Activated T-cell treated with anti-CD3 and anti-CD28 coated beads, Interleukin-2, amount 50 U/mL, for 72 hours (primary cell): ENCODE measurements around the gene MDH1B. TPM values are rescaled to one million over a fixed set of nuclear protein-coding genes. Genes with fewer than 3 reads are reported as not detected.
"Not testable (repeated sequence)": the region's sequence is repeated elsewhere in the genome, so short reads cannot be mapped to it uniquely, and the experiment has no call there.

Experiments
- ATAC-seq, 2 donors: fragments of 150-1000 bp; cut with Tn5 transposase; replicated peaks in 1 of 2; 2 replicates each; pipeline ENCODE4 v1.10.0; 2021; ENCODE audit warnings: moderate library complexity in 2 of 2, mild to moderate bottlenecking in 1 of 2
- DNase-seq, 2 donors: peaks; one replicate each; pipeline ENCODE4 v3.0.0; 2021 to 2022; ENCODE audit warnings: mixed read lengths in 1 of 2
- H3K27ac Mint-ChIP-seq: one replicate; pipeline ENCODE4 v1.8.0; 2022; ENCODE audit warnings: mild to moderate bottlenecking, moderate library complexity, mixed read lengths
- H3K27me3 Mint-ChIP-seq: one replicate; pipeline ENCODE4 v1.8.0; 2022; ENCODE audit warnings: low read depth, mixed read lengths
- H3K36me3 Mint-ChIP-seq, 2 donors: one replicate each; pipeline ENCODE4 v1.8.0; 2022; ENCODE audit warnings: mixed read lengths in 2 of 2, mild to moderate bottlenecking in 1 of 2; ENCODE audit not compliant: insufficient read depth in 2 of 2
- H3K4me1 Mint-ChIP-seq: one replicate; pipeline ENCODE4 v1.8.0; 2022; ENCODE audit warnings: low read depth, mixed read lengths
- H3K4me3 Mint-ChIP-seq, 2 donors: one replicate each; pipeline ENCODE4 v1.8.0; 2022; ENCODE audit warnings: mild to moderate bottlenecking in 2 of 2, mixed read lengths in 2 of 2, moderate library complexity in 2 of 2
- H3K9me3 Mint-ChIP-seq, 2 donors: one replicate each; pipeline ENCODE4 v1.8.0; 2022; ENCODE audit warnings: mixed read lengths in 2 of 2
- total RNA-seq, 2 donors: library from RNA; stranded (reverse); gene quantifications; one replicate each; pipeline ENCODE4 v1.2.3, GENCODE V29; 2022

MDH1B gene
- under 1 TPM; 0.56 to 0.96 TPM for total RNA-seq

GRCh38 chr2:206765242-206766056 lies at the start of gene MDH1B, which contains the start of gene FASTKD2:
MDH1B (minus strand) TSS chr2:206765328; CDS start chr2:206765271, 57 bp downstream.
FASTKD2 (plus strand) TSS chr2:206765606; CDS start chr2:206766694, 1,088 bp downstream.
- peak within 1 kb of the TSS; percentile 98 for H3K27ac Mint-ChIP-seq
- no peaks in the 10 kb centered on the region for H3K27me3 Mint-ChIP-seq
- no peaks in the 10 kb centered on the region for H3K9me3 Mint-ChIP-seq
- H3K4me3 Mint-ChIP-seq, result peak within 1 kb of the TSS; percentile 93 to 95
- ATAC-seq (peak; percentile 88 to 91), DNase-seq (peak; percentile 92 to 95)
- peaks cover 46% of the 10 kb centered on the region for H3K4me1 Mint-ChIP-seq
- H3K36me3 Mint-ChIP-seq, result peaks cover 7 to 9% of the 10 kb centered on the region in 2 donors

GRCh38 chr2:206814498-206814897 lies 49.4 kb upstream of the MDH1B start:
- no peaks in the 10 kb centered on the region for H3K27me3 Mint-ChIP-seq
- H3K4me1 Mint-ChIP-seq, result no peaks in the 10 kb centered on the region
- H3K4me3 Mint-ChIP-seq, result no peak overlapping the region
- DNase-seq (no peak), ATAC-seq (no peak)
- no peaks in the 10 kb centered on the region for H3K9me3 Mint-ChIP-seq
- H3K36me3 Mint-ChIP-seq, result no peaks in the 10 kb centered on the region
- H3K27ac Mint-ChIP-seq, result no peak overlapping the region

DNA sequence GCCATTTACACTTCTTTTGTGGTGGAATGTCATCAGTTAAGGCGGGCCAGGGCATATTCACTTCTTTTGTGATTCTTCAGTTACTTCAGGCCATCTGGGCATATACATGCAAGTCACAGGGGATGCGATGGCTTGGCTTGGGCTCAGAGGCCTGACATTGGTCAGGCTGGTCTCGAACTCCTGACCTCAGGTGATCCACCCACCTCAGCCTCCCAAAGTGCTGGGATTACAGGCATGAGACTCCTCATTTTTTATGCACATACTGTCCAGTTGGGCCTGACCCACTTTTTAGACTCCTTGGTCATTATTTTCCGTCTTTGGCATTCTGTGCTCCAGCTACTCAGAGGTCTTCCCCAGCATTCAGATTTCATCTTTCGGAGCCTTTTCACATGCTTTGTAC lies 47.3 kb upstream of the MDH1B start:
- not testable (repeated sequence) for H3K4me1 Mint-ChIP-seq, H3K27me3 Mint-ChIP-seq, ATAC-seq, H3K27ac Mint-ChIP-seq, DNase-seq, H3K4me3 Mint-ChIP-seq, H3K9me3 Mint-ChIP-seq, H3K36me3 Mint-ChIP-seq

GRCh38 chr2:206807624-206808023 lies 42.5 kb upstream of the MDH1B start:
- not testable (repeated sequence) for H3K4me1 Mint-ChIP-seq

DNA sequence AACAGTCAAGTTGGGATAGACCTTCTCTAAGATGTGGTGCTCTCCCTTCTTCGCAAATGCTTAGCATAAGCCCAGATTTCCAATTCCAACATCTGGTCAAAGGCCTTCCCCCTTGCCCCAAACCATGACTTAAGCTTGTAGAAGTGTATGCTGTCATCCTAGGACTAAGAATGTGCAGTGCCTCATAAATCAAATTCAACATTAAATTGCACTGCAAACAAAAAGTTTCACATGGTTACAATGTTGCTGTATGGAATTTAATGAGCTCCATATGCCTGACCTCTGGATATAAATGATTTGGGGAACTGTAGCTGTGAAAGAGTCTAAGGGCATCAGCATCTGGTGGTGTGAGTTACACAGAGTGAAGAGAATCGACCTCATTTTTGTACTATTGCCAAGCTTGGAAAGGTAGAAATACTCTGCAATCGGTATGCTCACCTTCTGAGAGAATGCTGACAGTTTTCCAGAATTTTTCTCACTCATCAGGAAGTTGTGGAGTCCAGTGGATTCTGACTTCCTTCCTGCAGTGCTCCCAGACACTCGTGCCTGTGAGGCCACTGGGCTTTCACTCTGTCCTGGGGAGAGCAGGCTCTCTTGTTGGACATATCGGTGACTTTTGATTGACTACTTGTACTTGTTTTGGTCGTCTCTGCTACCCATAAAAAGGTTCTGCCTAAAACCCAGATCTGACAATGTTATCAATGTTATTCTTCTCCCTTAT lies 40.9 kb upstream of the MDH1B start:
- Mint-ChIP-seq H3K9me3 (no peaks in the 10 kb centered on the region), H3K27me3 (no peaks in the 10 kb centered on the region), H3K27ac (no peak overlapping the region), H3K36me3 (no peaks in the 10 kb centered on the region), H3K4me3 (no peak overlapping the region), H3K4me1 (no peaks in the 10 kb centered on the region)
- no peak for DNase-seq
- no peak for ATAC-seq

More at GRCh38 chr2:206807624-206808023, 42.5 kb upstream of the MDH1B start:
- H3K27ac Mint-ChIP-seq, H3K27me3 Mint-ChIP-seq, DNase-seq, ATAC-seq, H3K4me3 Mint-ChIP-seq, H3K9me3 Mint-ChIP-seq, H3K36me3 Mint-ChIP-seq: not testable (repeated sequence)

DNA sequence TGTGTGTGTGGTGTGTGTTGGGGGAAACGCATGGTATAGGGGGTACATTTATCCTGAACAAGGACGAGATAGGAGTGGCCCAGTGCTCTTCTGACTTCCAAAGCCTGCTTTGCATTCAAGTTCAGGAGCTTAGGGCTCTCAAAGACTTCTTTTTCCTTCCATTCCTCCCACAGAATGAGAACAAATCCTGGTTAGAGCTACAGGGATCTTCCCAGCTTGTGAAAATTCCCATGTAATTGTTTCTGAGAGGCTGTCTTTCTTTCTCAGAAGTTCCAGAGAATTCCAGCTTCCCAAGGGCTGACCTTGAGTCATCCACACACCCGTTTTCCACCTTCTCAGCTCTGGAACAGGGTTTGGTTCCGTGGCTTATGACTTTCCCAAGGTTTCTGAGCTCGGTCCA lies 39.2 kb upstream of the MDH1B start:
- DNase-seq (no peak), ATAC-seq (no peak)
- Mint-ChIP-seq H3K4me1 (peaks cover 12% of the 10 kb centered on the region), H3K9me3 (no peaks in the 10 kb centered on the region), H3K27me3 (no peaks in the 10 kb centered on the region), H3K27ac (no peak overlapping the region), H3K4me3 (no peak overlapping the region), H3K36me3 (no peaks in the 10 kb centered on the region)

GRCh38 chr2:206802654-206803514 lies 37.8 kb upstream of the MDH1B start:
- H3K4me3 Mint-ChIP-seq, result no peak overlapping the region
- no peak overlapping the region for H3K27ac Mint-ChIP-seq
- peaks cover 25% of the 10 kb centered on the region for H3K4me1 Mint-ChIP-seq

GRCh38 chr2:206801418-206802189 lies 36.5 kb upstream of the MDH1B start:
- no peak for DNase-seq
- ATAC-seq, result no peak
- Mint-ChIP-seq H3K9me3 (no peaks in the 10 kb centered on the region), H3K4me1 (peaks cover 32% of the 10 kb centered on the region), H3K27me3 (no peaks in the 10 kb centered on the region), H3K4me3 (no peak overlapping the region), H3K36me3 (no peaks in the 10 kb centered on the region), H3K27ac (no peak overlapping the region)

More at GRCh38 chr2:206802654-206803514, 37.8 kb upstream of the MDH1B start:
- Mint-ChIP-seq H3K9me3 (no peaks in the 10 kb centered on the region), H3K27me3 (no peaks in the 10 kb centered on the region), H3K36me3 (no peaks in the 10 kb centered on the region)
- no peak for DNase-seq
- ATAC-seq, result no peak

GRCh38 chr2:206800506-206801417 lies 35.6 kb upstream of the MDH1B start:
- Mint-ChIP-seq H3K4me3 (peak overlapping the region; percentile 34 to 60), H3K36me3 (no peaks in the 10 kb centered on the region), H3K9me3 (no peaks in the 10 kb centered on the region), H3K27ac (peak overlapping the region; percentile 30), H3K4me1 (peaks cover 32% of the 10 kb centered on the region), H3K27me3 (no peaks in the 10 kb centered on the region)
- peak; percentile 44 to 56 for ATAC-seq
- DNase-seq, result peak; percentile 41 to 49

DNA sequence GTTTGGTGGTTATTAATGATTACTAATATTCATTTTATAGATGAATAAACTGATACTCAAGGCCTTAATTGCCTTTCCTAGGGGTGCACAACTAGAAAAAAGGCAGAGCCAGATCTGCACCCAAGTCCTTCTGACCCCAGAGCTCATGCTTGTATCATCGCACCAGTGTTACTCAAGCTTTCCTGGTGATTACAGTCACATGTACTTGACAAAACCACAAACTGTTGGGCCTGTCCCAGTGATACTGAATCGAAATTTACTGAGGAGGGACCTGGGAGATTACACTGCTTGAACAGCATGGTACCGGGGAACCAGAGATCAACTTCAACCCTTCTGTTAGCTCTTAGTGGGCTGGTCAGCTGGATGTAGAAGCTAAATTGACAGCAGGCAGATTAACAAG lies 34.0 kb upstream of the MDH1B start:
- peaks cover 32% of the 10 kb centered on the region for H3K4me1 Mint-ChIP-seq
- H3K36me3 Mint-ChIP-seq, result no peaks in the 10 kb centered on the region
- H3K27ac Mint-ChIP-seq, result no peak overlapping the region
- H3K4me3 Mint-ChIP-seq, result no peak overlapping the region
- no peaks in the 10 kb centered on the region for H3K9me3 Mint-ChIP-seq
- ATAC-seq (peak; percentile 69 to 78), DNase-seq (peak in 1 of 2 donors; percentile 30)
- no peaks in the 10 kb centered on the region for H3K27me3 Mint-ChIP-seq

DNA sequence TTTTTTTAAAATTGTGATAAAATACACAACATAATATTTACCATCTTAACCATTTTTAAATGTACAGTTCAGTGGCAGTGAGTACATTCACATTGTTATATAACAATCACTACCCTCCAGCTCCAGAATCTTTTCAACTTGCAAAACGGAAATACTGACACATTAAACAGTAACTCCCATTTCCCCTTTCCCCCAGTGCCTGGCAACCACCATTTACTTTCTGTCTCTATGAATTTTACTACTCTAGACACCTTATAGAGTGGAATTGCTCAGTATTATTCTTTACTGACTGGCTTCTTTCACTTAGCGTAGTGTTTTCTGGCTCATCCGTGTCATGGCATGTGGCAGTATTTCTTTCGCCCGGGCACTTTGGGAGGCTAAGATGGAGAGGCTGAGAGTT lies 32.9 kb upstream of the MDH1B start:
- no peaks in the 10 kb centered on the region for H3K36me3 Mint-ChIP-seq
- H3K27me3 Mint-ChIP-seq, result no peaks in the 10 kb centered on the region
- no peak for DNase-seq
- H3K27ac Mint-ChIP-seq, result no peak overlapping the region
- no peaks in the 10 kb centered on the region for H3K9me3 Mint-ChIP-seq
- peak; percentile 29 to 48 for ATAC-seq
- H3K4me3 Mint-ChIP-seq, result no peak overlapping the region
- peaks cover 32% of the 10 kb centered on the region for H3K4me1 Mint-ChIP-seq
